HepG2 (cell line): Measurements from ENCODE around the gene KRTAP10-4. TPM values are rescaled to one million over a fixed set of nuclear protein-coding genes. Genes with fewer than 3 reads are reported as not detected.

Experiments
- HDAC2 ChIP-seq: sonication (generic); formaldehyde crosslinking; IDR thresholded peaks from 2 replicates; pipeline ENCODE4 v1.4.0; 2020; ENCODE audit warnings: missing genetic modification reagents
- RAD51 ChIP-seq: fragments of 450-650 bp; IDR thresholded peaks from 2 replicates; pipeline ENCODE4 v1.6.1; 2016; ENCODE audit warnings: borderline replicate concordance
- RXRA ChIP-seq: sonication (generic); formaldehyde crosslinking; IDR thresholded peaks from 2 replicates; pipeline ENCODE4 v1.5.1; 2020; ENCODE audit warnings: missing genetic modification reagents
- SP4 ChIP-seq: sonication (generic); formaldehyde crosslinking; IDR thresholded peaks from 2 replicates; pipeline ENCODE4 v1.8.1; 2023; ENCODE audit warnings: mild to moderate bottlenecking, missing genetic modification reagents
- THAP11 ChIP-seq: IDR thresholded peaks from 2 replicates; pipeline ENCODE4 v1.6.1; 2016; ENCODE audit warnings: missing biosample characterization, missing genetic modification reagents
- ZNF317 ChIP-seq: sonication (generic); formaldehyde crosslinking; IDR thresholded peaks from 2 replicates; pipeline ENCODE4 v1.5.0; 2020; ENCODE audit warnings: mild to moderate bottlenecking, missing genetic modification reagents
- ZNF761 ChIP-seq: sonication (generic); formaldehyde crosslinking; conservative IDR thresholded peaks from 2 replicates; pipeline ENCODE4 v1.4.0; 2020; ENCODE audit warnings: mild to moderate bottlenecking, missing genetic modification reagents
- ZNF841 ChIP-seq: sonication (generic); formaldehyde crosslinking; IDR thresholded peaks from 2 replicates; pipeline ENCODE4 v1.8.1; 2023; ENCODE audit warnings: missing genetic modification reagents, borderline replicate concordance
- polyA plus RNA-seq, 8 experiments: library from polyadenylated mRNA; depleted of rRNA in 3 of 8; stranded (reverse) in 7 of 8; unstranded in 1 of 8; fragments of >200 nt; fragmentation: Illumina TruSeq in 4 of 8; extraction: Trizol in 4 of 8; gene quantifications; 2 replicates each; pipeline versions ENCODE4 v1.2.1 to v1.2.3, GENCODE V29; 2011 to 2016; ENCODE audit warnings: low read depth in 4 of 8, missing spikeins in 1 of 8, mixed read lengths in 1 of 8; ENCODE audit not compliant: insufficient read depth in 1 of 8
- total RNA-seq, 5 experiments: library from RNA; depleted of rRNA; stranded (reverse); fragments of >200 nt; fragmentation: Illumina TruSeq; extraction: Trizol; gene quantifications; 2 replicates each; pipeline ENCODE4 v1.2.3, GENCODE V29; 2016; ENCODE audit warnings: low read depth in 1 of 5
- TF ChIP-seq, protein P1 (sequence below): sonication (generic); formaldehyde crosslinking; IDR thresholded peaks from 2 replicates; pipeline ENCODE4 v1.5.0; 2020; ENCODE audit warnings: mild to moderate bottlenecking, missing genetic modification reagents, borderline replicate concordance
- TF ChIP-seq, protein P2 (sequence below): sonication (generic); formaldehyde crosslinking; IDR thresholded peaks from one replicate; pipeline ENCODE4 v1.5.1; 2020; ENCODE audit warnings: mild to moderate bottlenecking, missing genetic modification reagents; ENCODE audit errors: not compliant biosample characterization
- TF ChIP-seq, protein P3 (sequence below): sonication (generic); formaldehyde crosslinking; IDR thresholded peaks from 2 replicates; pipeline ENCODE4 v1.4.0; 2020; ENCODE audit warnings: missing genetic modification reagents
- TF ChIP-seq, protein P4 (sequence below): sonication (generic); formaldehyde crosslinking; conservative IDR thresholded peaks from 2 replicates; pipeline ENCODE4 v1.4.0; 2020; ENCODE audit warnings: missing genetic modification reagents

Gene KRTAP10-4
- total and polyA plus RNA-seq, 2 of the 13 experiments (the other 11 are each of a cell fraction or from before 2014, with no cell fraction given), result not detected

DNA sequence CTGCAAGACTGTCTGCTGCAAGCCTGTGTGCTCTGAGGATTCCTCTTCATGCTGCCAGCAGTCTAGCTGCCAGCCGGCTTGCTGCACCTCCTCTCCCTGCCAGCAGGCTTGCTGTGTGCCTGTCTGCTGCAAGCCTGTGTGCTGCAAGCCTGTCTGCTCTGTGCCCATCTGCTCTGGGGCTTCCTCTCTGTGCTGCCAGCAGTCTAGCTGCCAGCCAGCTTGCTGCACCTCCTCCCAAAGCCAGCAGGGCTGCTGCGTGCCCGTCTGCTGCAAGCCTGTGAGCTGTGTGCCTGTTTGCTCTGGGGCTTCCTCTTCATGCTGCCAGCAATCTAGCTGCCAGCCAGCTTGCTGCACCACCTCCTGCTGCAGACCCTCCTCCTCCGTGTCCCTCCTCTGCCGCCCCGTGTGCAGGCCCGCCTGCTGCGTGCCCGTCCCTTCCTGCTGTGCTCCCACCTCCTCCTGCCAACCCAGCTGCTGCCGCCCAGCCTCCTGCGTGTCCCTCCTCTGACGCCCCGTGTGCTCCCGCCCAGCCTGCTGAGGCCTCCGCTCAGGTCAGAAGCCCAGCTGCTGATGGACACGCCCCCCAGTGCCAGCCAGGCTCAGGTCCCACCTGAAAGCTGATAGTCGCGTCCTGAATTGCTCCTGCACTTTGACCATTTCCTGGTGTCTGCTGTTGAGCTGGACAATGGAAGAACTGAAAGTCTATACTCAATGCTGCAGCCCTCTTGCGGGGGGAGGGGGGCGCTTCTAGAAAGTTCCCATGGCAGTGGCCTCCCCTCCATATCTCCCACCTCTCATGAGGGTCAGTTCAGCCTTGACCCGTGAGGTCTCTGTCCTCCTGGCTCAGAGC, 1.2 kb downstream of the KRTAP10-4 start (continued):
- TF ChIP-seq ZNF317 (peak; percentile 100), RXRA (CRISPR knock-in tag) (peak; percentile 96), ZNF841 (CRISPR knock-in tag) (no peak), RAD51 (no peak), THAP11 (CRISPR knock-in tag) (0 out of 2 replicates have a peak, but pooled peaks have one; percentile 20), HDAC2 (CRISPR knock-in tag) (peak; percentile 2; the same call in 1 of the 2 replicates), ZNF761 (CRISPR knock-in tag) (peak; percentile 74; the same call in 1 of the 2 replicates), SP4 (CRISPR knock-in tag) (peak; percentile 66; the same call in 1 of the 2 replicates)
- TF ChIP-seq, protein P1, sequence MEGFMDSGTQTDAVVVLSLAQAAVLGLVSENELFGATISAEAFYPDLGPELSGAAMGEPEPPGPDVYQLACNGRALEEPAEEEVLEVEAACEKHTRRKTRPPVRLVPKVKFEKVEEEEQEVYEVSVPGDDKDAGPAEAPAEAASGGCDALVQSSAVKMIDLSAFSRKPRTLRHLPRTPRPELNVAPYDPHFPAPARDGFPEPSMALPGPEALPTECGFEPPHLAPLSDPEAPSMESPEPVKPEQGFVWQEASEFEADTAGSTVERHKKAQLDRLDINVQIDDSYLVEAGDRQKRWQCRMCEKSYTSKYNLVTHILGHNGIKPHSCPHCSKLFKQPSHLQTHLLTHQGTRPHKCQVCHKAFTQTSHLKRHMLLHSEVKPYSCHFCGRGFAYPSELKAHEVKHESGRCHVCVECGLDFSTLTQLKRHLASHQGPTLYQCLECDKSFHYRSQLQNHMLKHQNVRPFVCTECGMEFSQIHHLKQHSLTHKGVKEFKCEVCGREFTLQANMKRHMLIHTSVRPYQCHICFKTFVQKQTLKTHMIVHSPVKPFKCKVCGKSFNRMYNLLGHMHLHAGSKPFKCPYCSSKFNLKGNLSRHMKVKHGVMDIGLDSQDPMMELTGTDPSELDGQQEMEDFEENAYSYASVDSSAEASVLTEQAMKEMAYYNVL (CRISPR knock-in tag), result peak; percentile 86; the same call in 1 of the 2 replicates
- TF ChIP-seq, protein P2, sequence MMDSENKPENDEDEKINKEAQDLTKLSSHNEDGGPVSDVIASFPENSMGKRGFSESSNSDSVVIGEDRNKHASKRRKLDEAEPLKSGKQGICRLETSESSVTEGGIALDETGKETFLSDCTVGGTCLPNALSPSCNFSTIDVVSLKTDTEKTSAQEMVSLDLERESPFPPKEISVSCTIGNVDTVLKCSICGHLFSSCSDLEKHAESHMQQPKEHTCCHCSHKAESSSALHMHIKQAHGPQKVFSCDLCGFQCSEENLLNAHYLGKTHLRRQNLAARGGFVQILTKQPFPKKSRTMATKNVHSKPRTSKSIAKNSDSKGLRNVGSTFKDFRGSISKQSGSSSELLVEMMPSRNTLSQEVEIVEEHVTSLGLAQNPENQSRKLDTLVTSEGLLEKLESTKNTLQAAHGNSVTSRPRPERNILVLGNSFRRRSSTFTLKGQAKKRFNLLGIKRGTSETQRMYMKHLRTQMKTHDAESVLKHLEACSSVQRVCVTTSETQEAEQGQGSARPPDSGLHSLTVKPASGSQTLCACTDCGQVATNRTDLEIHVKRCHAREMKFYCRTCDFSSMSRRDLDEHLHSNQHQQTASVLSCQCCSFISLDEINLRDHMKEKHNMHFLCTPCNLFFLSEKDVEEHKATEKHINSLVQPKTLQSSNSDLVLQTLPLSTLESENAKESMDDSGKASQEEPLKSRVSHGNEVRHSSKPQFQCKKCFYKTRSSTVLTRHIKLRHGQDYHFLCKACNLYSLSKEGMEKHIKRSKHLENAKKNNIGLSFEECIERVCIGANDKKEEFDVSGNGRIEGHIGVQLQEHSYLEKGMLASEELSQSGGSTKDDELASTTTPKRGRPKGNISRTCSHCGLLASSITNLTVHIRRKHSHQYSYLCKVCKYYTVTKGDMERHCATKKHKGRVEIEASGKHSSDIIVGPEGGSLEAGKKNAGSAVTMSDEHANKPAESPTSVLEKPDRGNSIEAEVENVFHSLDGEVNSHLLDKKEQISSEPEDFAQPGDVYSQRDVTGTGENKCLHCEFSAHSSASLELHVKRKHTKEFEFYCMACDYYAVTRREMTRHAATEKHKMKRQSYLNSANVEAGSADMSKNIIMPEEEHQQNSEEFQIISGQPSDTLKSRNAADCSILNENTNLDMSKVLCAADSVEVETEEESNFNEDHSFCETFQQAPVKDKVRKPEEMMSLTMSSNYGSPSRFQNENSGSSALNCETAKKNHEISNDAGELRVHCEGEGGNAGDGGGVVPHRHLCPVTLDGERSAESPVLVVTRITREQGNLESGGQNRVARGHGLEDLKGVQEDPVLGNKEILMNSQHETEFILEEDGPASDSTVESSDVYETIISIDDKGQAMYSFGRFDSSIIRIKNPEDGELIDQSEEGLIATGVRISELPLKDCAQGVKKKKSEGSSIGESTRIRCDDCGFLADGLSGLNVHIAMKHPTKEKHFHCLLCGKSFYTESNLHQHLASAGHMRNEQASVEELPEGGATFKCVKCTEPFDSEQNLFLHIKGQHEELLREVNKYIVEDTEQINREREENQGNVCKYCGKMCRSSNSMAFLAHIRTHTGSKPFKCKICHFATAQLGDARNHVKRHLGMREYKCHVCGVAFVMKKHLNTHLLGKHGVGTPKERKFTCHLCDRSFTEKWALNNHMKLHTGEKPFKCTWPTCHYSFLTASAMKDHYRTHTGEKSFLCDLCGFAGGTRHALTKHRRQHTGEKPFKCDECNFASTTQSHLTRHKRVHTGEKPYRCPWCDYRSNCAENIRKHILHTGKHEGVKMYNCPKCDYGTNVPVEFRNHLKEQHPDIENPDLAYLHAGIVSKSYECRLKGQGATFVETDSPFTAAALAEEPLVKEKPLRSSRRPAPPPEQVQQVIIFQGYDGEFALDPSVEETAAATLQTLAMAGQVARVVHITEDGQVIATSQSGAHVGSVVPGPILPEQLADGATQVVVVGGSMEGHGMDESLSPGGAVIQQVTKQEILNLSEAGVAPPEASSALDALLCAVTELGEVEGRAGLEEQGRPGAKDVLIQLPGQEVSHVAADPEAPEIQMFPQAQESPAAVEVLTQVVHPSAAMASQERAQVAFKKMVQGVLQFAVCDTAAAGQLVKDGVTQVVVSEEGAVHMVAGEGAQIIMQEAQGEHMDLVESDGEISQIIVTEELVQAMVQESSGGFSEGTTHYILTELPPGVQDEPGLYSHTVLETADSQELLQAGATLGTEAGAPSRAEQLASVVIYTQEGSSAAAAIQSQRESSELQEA, result no peak
- TF ChIP-seq, protein P3, sequence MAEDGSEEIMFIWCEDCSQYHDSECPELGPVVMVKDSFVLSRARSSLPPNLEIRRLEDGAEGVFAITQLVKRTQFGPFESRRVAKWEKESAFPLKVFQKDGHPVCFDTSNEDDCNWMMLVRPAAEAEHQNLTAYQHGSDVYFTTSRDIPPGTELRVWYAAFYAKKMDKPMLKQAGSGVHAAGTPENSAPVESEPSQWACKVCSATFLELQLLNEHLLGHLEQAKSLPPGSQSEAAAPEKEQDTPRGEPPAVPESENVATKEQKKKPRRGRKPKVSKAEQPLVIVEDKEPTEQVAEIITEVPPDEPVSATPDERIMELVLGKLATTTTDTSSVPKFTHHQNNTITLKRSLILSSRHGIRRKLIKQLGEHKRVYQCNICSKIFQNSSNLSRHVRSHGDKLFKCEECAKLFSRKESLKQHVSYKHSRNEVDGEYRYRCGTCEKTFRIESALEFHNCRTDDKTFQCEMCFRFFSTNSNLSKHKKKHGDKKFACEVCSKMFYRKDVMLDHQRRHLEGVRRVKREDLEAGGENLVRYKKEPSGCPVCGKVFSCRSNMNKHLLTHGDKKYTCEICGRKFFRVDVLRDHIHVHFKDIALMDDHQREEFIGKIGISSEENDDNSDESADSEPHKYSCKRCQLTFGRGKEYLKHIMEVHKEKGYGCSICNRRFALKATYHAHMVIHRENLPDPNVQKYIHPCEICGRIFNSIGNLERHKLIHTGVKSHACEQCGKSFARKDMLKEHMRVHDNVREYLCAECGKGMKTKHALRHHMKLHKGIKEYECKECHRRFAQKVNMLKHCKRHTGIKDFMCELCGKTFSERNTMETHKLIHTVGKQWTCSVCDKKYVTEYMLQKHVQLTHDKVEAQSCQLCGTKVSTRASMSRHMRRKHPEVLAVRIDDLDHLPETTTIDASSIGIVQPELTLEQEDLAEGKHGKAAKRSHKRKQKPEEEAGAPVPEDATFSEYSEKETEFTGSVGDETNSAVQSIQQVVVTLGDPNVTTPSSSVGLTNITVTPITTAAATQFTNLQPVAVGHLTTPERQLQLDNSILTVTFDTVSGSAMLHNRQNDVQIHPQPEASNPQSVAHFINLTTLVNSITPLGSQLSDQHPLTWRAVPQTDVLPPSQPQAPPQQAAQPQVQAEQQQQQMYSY (CRISPR knock-in tag), result no peak
- TF ChIP-seq, protein P4, sequence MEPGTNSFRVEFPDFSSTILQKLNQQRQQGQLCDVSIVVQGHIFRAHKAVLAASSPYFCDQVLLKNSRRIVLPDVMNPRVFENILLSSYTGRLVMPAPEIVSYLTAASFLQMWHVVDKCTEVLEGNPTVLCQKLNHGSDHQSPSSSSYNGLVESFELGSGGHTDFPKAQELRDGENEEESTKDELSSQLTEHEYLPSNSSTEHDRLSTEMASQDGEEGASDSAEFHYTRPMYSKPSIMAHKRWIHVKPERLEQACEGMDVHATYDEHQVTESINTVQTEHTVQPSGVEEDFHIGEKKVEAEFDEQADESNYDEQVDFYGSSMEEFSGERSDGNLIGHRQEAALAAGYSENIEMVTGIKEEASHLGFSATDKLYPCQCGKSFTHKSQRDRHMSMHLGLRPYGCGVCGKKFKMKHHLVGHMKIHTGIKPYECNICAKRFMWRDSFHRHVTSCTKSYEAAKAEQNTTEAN (CRISPR knock-in tag), result no peak
